IMR-90 (cell line): Measurements from ENCODE around the gene PTPN23.

Experiments used
- BHLHE40 ChIP-seq: fragments of 150-350 bp; IDR thresholded peaks from 2 replicates; pipeline ENCODE4 v1.6.1; 2016; ENCODE audit warnings: mild to moderate bottlenecking, low read depth, low read length
- CEBPB ChIP-seq: IDR thresholded peaks from 2 replicates; pipeline ENCODE4 v1.6.1; 2012; ENCODE audit warnings: low read depth, low read length, improper control_type of control experiment
- FOS ChIP-seq: fragments of 150-350 bp; IDR thresholded peaks from 2 replicates; pipeline ENCODE4 v1.6.1; 2016; ENCODE audit warnings: low read depth, low read length
- MXI1 ChIP-seq: IDR thresholded peaks from 2 replicates; pipeline ENCODE4 v1.6.1; 2012; ENCODE audit warnings: low read depth, mild to moderate bottlenecking, low read length, moderate library complexity, borderline replicate concordance
- POLR2A ChIP-seq: IDR thresholded peaks from 2 replicates; pipeline ENCODE4 v1.6.1; 2012; ENCODE audit warnings: mild to moderate bottlenecking, low read depth, low read length
- RAD21 ChIP-seq: IDR thresholded peaks from 2 replicates; pipeline ENCODE4 v1.6.1; 2012; ENCODE audit warnings: low read length, improper control_type of control experiment
- RCOR1 ChIP-seq: IDR thresholded peaks from 2 replicates; pipeline ENCODE4 v1.6.1; 2012; ENCODE audit warnings: mild to moderate bottlenecking, low read length, improper control_type of control experiment; ENCODE audit not compliant: insufficient replicate concordance
- RFX5 ChIP-seq: IDR thresholded peaks from 2 replicates; pipeline ENCODE4 v1.8.0; 2012; ENCODE audit warnings: low read depth, mild to moderate bottlenecking, low read length, moderate library complexity
- SMC3 ChIP-seq: fragments of 150-350 bp; IDR thresholded peaks from 2 replicates; pipeline ENCODE4 v1.6.1; 2016; ENCODE audit warnings: low read depth, mild to moderate bottlenecking, antibody characterized with exemption, low read length, moderate library complexity
- USF2 ChIP-seq: fragments of 150-350 bp; IDR thresholded peaks from 2 replicates; pipeline ENCODE4 v1.6.1; 2017; ENCODE audit warnings: mild to moderate bottlenecking, antibody characterized with exemption, low read length, low read depth
- TF ChIP-seq, protein P1 (sequence below): conservative IDR thresholded peaks from 2 replicates; pipeline ENCODE4 v1.5.1; 2012; ENCODE audit warnings: mild to moderate bottlenecking, low read depth, low read length, improper control_type of control experiment
- TF ChIP-seq, protein P2 (sequence below): fragments of 150-350 bp; IDR thresholded peaks from 2 replicates; pipeline ENCODE4 v1.6.1; 2016; ENCODE audit warnings: low read depth, mild to moderate bottlenecking, low read length, moderate library complexity, borderline replicate concordance

DNA sequence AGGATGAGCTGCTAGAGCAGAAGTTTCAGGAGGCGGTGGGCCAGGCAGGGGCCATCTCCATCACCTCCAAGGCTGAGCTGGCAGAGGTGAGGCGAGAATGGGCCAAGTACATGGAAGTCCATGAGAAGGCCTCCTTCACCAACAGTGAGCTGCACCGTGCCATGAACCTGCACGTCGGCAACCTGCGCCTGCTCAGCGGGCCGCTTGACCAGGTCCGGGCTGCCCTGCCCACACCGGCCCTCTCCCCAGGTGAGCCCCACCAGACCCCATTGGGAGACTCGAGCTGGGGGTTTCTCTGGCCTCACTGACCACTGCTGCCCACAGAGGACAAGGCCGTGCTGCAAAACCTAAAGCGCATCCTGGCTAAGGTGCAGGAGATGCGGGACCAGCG, 28.0 kb downstream of the PTPN23 start:
- TF ChIP-seq, protein P1, sequence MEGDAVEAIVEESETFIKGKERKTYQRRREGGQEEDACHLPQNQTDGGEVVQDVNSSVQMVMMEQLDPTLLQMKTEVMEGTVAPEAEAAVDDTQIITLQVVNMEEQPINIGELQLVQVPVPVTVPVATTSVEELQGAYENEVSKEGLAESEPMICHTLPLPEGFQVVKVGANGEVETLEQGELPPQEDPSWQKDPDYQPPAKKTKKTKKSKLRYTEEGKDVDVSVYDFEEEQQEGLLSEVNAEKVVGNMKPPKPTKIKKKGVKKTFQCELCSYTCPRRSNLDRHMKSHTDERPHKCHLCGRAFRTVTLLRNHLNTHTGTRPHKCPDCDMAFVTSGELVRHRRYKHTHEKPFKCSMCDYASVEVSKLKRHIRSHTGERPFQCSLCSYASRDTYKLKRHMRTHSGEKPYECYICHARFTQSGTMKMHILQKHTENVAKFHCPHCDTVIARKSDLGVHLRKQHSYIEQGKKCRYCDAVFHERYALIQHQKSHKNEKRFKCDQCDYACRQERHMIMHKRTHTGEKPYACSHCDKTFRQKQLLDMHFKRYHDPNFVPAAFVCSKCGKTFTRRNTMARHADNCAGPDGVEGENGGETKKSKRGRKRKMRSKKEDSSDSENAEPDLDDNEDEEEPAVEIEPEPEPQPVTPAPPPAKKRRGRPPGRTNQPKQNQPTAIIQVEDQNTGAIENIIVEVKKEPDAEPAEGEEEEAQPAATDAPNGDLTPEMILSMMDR, result no peak
- TF ChIP-seq POLR2A (no peak), MXI1 (no peak), BHLHE40 (no peak), SMC3 (no peak), RAD21 (no peak), RFX5 (no peak), CEBPB (no peak), FOS (no peak), RCOR1 (no peak), USF2 (no peak)
- TF ChIP-seq, protein P2, sequence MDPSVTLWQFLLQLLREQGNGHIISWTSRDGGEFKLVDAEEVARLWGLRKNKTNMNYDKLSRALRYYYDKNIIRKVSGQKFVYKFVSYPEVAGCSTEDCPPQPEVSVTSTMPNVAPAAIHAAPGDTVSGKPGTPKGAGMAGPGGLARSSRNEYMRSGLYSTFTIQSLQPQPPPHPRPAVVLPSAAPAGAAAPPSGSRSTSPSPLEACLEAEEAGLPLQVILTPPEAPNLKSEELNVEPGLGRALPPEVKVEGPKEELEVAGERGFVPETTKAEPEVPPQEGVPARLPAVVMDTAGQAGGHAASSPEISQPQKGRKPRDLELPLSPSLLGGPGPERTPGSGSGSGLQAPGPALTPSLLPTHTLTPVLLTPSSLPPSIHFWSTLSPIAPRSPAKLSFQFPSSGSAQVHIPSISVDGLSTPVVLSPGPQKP, result no peak
